Breast epithelium (tissue), 4 donors: ENCODE measurements around the gene ELMO2. TPM values are rescaled to one million over a fixed set of nuclear protein-coding genes. Genes with fewer than 3 reads are reported as not detected.
A peak's percentile ranks its signal among the peaks of the same experiment; 100 is the strongest.

Experiments
- DNase-seq, 2 donors: peaks; one replicate each; pipeline ENCODE4 v3.0.0-alpha.2; 2019; ENCODE audit warnings: low spot score in 2 of 2
- H3K27ac ChIP-seq, 2 donors: fragments of 200-600 bp; sonication (generic) in 1 of 2; one replicate each; pipeline ENCODE4 v1.5.1; 2016 to 2019; ENCODE audit warnings: mild to moderate bottlenecking in 1 of 2
- H3K27me3 ChIP-seq, 2 donors: fragments of 200-600 bp; sonication (generic) in 1 of 2; one replicate each; pipeline versions ENCODE4 v1.5.1 to v1.6.0; 2017 to 2019; ENCODE audit warnings: control low read depth in 1 of 2, mild to moderate bottlenecking in 1 of 2
- H3K36me3 ChIP-seq: fragments of 200-600 bp; one replicate; pipeline ENCODE4 v1.5.1; 2019
- H3K4me1 ChIP-seq, 2 donors: fragments of 200-600 bp; sonication (generic); one replicate each; pipeline ENCODE4 v1.5.1; 2016 to 2019; ENCODE audit warnings: control low read depth in 1 of 2
- H3K4me3 ChIP-seq, 3 donors: fragments of 200-600 bp; sonication (generic); 1 replicate in 2 of 3; 2 replicates in 1 of 3; pipeline ENCODE4 v1.5.1; 2016 to 2019; ENCODE audit warnings: mild to moderate bottlenecking in 3 of 3, moderate library complexity in 2 of 3
- H3K9me3 ChIP-seq, 2 donors: fragments of 200-600 bp; sonication (generic) in 1 of 2; one replicate each; pipeline ENCODE4 v1.5.1; 2016 to 2019; ENCODE audit warnings: control low read depth in 1 of 2
- POLR2A ChIP-seq: fragments of 450-650 bp; IDR thresholded peaks from one replicate; pipeline ENCODE4 v1.6.1; 2016; ENCODE audit warnings: antibody characterized with exemption, mild to moderate bottlenecking, moderate library complexity
- POLR2AphosphoS5 ChIP-seq, 3 donors: sonication (generic); formaldehyde crosslinking; IDR thresholded peaks; one replicate each; pipeline ENCODE4 v1.6.1; 2017; ENCODE audit warnings: antibody characterized with exemption in 3 of 3
- intact Hi-C: fragments of 100-400 bp; cut with DNase I; formaldehyde crosslinking; loops from one replicate; pipeline ENCODE4 v1.15.1; 2023; ENCODE audit warnings: low total_unique reads
- total RNA-seq, 3 donors: library from RNA; depleted of rRNA; stranded (reverse); fragments of >200 nt; gene quantifications; one replicate each; pipeline ENCODE4 v1.1.0, GENCODE V29; 2016
- TF ChIP-seq, protein P1 (sequence below), 3 donors: fragments of 450-650 bp; IDR thresholded peaks; one replicate each; pipeline ENCODE4 v1.5.1; 2016 to 2017; ENCODE audit warnings: antibody characterized with exemption in 3 of 3, mild to moderate bottlenecking in 3 of 3, moderate library complexity in 3 of 3

Gene ELMO2
- total RNA-seq, 3 donors from 2014 or later: 41.0 to 63.3 (median 50.8) TPM

DNA sequence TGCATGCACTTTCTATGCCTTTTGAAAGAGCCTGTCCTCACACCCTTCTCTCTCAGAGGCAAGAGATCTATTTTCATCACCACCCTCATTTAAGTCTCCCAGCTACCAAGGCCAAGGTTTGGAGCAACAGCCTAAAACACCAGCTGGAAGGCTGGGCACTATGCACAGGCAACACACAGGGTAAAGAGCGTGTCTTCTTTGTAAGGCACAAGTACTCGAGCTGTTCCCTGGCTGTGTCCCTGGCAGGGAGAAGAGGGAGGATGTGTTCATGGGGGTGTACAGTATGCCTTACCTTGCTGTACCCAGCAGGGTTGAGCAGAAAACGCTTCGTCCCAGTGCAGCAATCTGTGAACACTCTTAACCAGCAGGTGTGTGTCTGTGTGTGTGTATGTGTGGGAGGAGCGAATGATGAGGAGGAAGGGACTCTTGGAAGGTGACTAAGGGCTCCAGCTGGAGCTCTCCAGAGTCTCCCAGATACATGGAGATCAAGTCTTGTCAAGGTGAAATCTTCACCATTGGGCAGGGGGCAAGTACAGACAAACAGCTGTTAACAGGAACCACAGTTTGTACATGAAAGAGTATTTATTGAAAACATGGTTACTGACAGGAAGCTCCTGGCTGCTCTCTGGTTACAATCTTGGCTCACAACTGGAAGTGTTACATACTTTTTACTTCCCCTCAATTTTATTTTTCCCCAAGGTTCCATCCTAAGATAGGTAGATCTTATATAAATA, 40.8 kb downstream of the ELMO2 start:
- peaks cover 6% of the 10 kb centered on the region for H3K36me3 ChIP-seq
- TF ChIP-seq POLR2A: no peak
- TF ChIP-seq, protein P1, sequence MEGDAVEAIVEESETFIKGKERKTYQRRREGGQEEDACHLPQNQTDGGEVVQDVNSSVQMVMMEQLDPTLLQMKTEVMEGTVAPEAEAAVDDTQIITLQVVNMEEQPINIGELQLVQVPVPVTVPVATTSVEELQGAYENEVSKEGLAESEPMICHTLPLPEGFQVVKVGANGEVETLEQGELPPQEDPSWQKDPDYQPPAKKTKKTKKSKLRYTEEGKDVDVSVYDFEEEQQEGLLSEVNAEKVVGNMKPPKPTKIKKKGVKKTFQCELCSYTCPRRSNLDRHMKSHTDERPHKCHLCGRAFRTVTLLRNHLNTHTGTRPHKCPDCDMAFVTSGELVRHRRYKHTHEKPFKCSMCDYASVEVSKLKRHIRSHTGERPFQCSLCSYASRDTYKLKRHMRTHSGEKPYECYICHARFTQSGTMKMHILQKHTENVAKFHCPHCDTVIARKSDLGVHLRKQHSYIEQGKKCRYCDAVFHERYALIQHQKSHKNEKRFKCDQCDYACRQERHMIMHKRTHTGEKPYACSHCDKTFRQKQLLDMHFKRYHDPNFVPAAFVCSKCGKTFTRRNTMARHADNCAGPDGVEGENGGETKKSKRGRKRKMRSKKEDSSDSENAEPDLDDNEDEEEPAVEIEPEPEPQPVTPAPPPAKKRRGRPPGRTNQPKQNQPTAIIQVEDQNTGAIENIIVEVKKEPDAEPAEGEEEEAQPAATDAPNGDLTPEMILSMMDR (IDR thresholded peaks at IDR 0.05): no peak
- intact Hi-C loops: loop anchor here (10.0 kb wide), 1 partner anchor 1891 kb away; the partner anchor contains the start of gene TTPAL
- no peaks in the 10 kb centered on the region for H3K9me3 ChIP-seq
- no peaks in the 10 kb centered on the region for H3K27me3 ChIP-seq
- peaks cover 3 to 13% of the 10 kb centered on the region in 2 donors for H3K4me1 ChIP-seq
- H3K27ac ChIP-seq: peak overlapping the region in 1 of 2 donors; percentile 100
- H3K4me3 ChIP-seq: no peak overlapping the region
- DNase-seq: no peak

- H3K36me3 ChIP-seq: peaks cover 5% of the 10 kb centered on the region
Observed at GRCh38 chr20:46364670-46365486, 41.5 kb downstream of the ELMO2 start.

DNA sequence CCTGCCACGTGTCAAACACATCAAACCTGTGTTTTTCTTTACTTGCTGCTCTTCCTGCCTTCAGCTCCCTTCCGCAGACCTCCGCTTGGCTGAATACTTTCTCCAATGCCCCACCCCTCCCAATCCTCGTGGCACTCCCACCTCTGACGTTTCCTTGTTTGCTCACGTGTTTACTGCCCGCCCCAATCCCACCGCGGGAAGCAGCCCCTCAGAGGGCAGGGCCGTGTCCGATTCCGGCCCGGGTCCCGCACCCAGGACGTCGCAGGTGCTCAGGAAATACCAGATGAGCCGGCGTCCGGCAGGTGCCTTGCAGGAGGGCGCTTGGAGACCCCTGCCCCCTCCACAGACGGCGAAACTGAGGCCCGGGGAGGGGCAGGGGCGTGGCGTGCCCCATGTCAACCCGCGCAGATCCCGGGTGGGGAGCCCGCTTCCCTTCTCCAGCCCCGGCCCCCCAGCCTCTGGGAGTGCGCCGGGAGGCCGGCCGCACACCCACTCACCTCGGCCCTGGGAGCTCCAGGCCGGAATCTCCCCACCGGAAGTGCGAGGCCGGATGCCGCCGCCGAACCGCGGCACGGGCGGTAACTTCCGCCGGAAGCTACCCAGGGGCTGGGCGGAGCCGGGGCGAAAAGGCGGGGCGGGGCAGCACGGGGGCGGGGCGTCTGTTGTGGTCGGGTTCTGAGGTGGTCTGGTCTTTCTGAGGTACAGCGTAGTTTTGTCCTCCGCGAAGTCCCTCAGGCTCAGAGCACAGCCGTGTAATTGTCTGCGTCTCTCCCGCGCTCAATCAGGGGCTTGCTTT, 42.3 kb downstream of the ELMO2 start:
- Histone ChIP-seq H3K27ac (peak overlapping the region; percentile 98 to 100), H3K27me3 (no peaks in the 10 kb centered on the region), H3K36me3 (peaks cover 5% of the 10 kb centered on the region), H3K4me1 (peaks cover 3 to 18% of the 10 kb centered on the region in 2 donors), H3K4me3 (peak overlapping the region; percentile 85 to 98 (median 88)), H3K9me3 (no peaks in the 10 kb centered on the region)
- TF ChIP-seq POLR2AphosphoS5 (IDR thresholded peaks at IDR 0.05) (peak; percentile 87 to 91 (median 90)), POLR2A (peak; percentile 71)
- TF ChIP-seq, protein P1 (IDR thresholded peaks at IDR 0.05): no peak
- intact Hi-C loops: loop anchor here (10.0 kb wide), 1 partner anchor 1889 kb away; the partner anchor contains the start of gene TTPAL
- peak; percentile 83 to 84 for DNase-seq

More at GRCh38 chr20:46364670-46365486, 41.5 kb downstream of the ELMO2 start:
- intact Hi-C loops: loop anchor here (10.0 kb wide), 1 partner anchor 1890 kb away; the partner anchor contains the start of gene TTPAL
- Histone ChIP-seq H3K4me3 (peak overlapping the region; percentile 85 to 98 (median 88)), H3K27me3 (no peaks in the 10 kb centered on the region), H3K9me3 (no peaks in the 10 kb centered on the region), H3K27ac (peak overlapping the region; percentile 98 to 100), H3K4me1 (peaks cover 3 to 13% of the 10 kb centered on the region in 2 donors)
- DNase-seq: no peak
- TF ChIP-seq, protein P1 (IDR thresholded peaks at IDR 0.05): no peak
- TF ChIP-seq POLR2A (no peak), POLR2AphosphoS5 (IDR thresholded peaks at IDR 0.05) (no peak)

DNA sequence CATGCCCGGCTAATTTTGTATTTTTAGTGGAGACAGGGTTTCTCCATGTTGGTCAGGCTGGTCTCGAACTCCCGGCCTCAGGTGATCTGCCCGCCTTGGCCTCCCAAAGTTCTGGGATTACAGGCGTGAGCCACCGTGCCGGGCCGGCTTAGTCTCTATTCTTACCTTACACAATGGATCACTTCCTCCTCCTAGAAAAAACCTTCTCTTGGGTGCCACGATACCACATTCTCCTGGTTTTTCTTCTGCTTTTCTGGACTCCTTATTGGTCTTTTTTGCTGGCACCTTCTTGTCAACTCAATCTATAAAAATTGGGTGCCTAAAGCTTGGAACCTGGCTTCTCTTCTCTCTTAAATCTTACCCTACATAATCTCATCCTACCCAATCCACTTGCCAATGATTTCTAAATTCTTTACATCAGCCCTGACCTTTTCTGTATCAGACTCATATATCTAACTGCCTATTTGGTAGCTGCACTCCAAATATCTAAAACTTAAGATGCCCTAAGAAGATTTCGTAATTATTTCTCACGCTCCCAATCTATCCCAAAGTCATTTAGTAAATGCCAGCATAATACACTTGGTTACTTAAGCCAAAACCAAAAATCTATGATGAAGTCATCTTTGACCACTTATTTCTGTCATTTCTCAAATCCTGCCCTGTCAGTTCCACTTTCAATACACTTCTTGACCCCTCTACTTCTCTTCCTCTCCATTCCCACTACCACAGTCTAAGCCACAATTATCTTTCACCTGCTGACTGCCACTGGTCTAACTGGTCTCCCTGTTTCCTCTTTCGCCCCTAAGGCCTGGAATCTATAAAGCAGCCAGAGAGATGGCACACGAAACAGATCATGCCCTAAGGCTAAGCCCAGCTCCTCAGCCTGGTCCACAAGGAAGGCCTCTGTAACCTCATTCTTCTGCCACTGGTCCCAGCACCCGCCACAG, 43.2 kb downstream of the ELMO2 start:
- TF ChIP-seq POLR2AphosphoS5 (IDR thresholded peaks at IDR 0.05) (no peak), POLR2A (no peak)
- TF ChIP-seq, protein P1 (IDR thresholded peaks at IDR 0.05): no peak
- Histone ChIP-seq H3K27ac (peak overlapping the region; percentile 98 to 100), H3K4me1 (peaks cover 3 to 18% of the 10 kb centered on the region in 2 donors), H3K27me3 (no peaks in the 10 kb centered on the region), H3K36me3 (peaks cover 5% of the 10 kb centered on the region), H3K9me3 (no peaks in the 10 kb centered on the region), H3K4me3 (peak overlapping the region; percentile 85 to 98 (median 88))
- intact Hi-C loops: loop anchor here (10.0 kb wide), 1 partner anchor 1888 kb away; the partner anchor contains the start of gene TTPAL
- no peak for DNase-seq
